Stomach (tissue), 9 donors: ENCODE results near the gene AMER3. TPM values are rescaled to one million over a fixed set of nuclear protein-coding genes. Genes with fewer than 3 reads are reported as not detected.

Experiments used
- DNase-seq, 2 donors: peaks; one replicate each; pipeline versions ENCODE4 v3.0.0 to v3.0.0-alpha.2; 2013 to 2019
- H3K27ac ChIP-seq, 5 donors: fragments of 200-600 bp in 4 of 5; sonication (generic) in 4 of 5; one replicate each; pipeline ENCODE4 v1.5.1; 2013 to 2019; ENCODE audit warnings: mild to moderate bottlenecking in 1 of 5, moderate library complexity in 1 of 5
- H3K27me3 ChIP-seq, 3 donors: fragments of 200-600 bp; sonication (generic); one replicate each; pipeline ENCODE4 v1.5.1; 2017 to 2019; ENCODE audit warnings: mixed run types in 1 of 3
- H3K36me3 ChIP-seq, 4 donors: fragments of 200-600 bp; sonication (generic); 1 replicate in 3 of 4; 2 replicates in 1 of 4; pipeline ENCODE4 v1.5.1; 2016 to 2019
- H3K4me1 ChIP-seq, 4 donors: fragments of 200-600 bp; sonication (generic); one replicate each; pipeline ENCODE4 v1.5.1; 2016 to 2019
- H3K4me3 ChIP-seq, 4 donors: fragments of 200-600 bp; sonication (generic) in 3 of 4; one replicate each; pipeline ENCODE4 v1.5.1; 2016 to 2019; ENCODE audit warnings: mild to moderate bottlenecking in 1 of 4
- H3K9me3 ChIP-seq, 4 donors: fragments of 200-600 bp; sonication (generic); one replicate each; pipeline ENCODE4 v1.5.1; 2016 to 2019
- EP300 ChIP-seq: sonication (generic); formaldehyde crosslinking; IDR thresholded peaks from one replicate; pipeline ENCODE4 v1.6.1; 2017; ENCODE audit warnings: antibody characterized with exemption
- POLR2A ChIP-seq, 4 donors: fragments of 450-650 bp; IDR thresholded peaks; one replicate each; pipeline ENCODE4 v1.6.1; 2016; ENCODE audit warnings: antibody characterized with exemption in 4 of 4, control low read depth in 2 of 4, mild to moderate bottlenecking in 1 of 4, moderate library complexity in 1 of 4
- POLR2AphosphoS5 ChIP-seq, 3 donors: sonication (generic); formaldehyde crosslinking; IDR thresholded peaks; one replicate each; pipeline ENCODE4 v1.6.1; 2016; ENCODE audit warnings: antibody characterized with exemption in 3 of 3
- WGBS, 5 donors: extraction: QIAGEN DNeasy Blood & Tissue Kit in 3 of 5; methylation state at CpG; one replicate each; pipeline versions ENCODE4 v1.1.5 to v1.1.7; 2013 to 2018; 5-methylcytosine and 5-hydroxymethylcytosine counted together
- intact Hi-C: fragments of 100-400 bp; cut with DNase I; formaldehyde crosslinking; loops from one replicate; pipeline ENCODE4 v1.15.1; 2023; ENCODE audit warnings: low total_unique reads
- polyA plus RNA-seq, 3 donors: library from polyadenylated mRNA; stranded (reverse); fragments of 200-250 nt; gene quantifications; one replicate each; pipeline ENCODE4 v1.2.3, GENCODE V29; 2013
- total RNA-seq, 5 donors: library from RNA; depleted of rRNA; stranded (reverse); fragments of >200 nt; gene quantifications; one replicate each; pipeline versions ENCODE4 v1.1.0 to v1.2.3, GENCODE V29; 2014 to 2016
- TF ChIP-seq, protein P1 (sequence below), 7 experiments: fragments of 450-650 bp in 4 of 7; fragments of 200-600 bp in 3 of 7; sonication (generic) in 3 of 7; IDR thresholded peaks; one replicate each; pipeline ENCODE4 v1.5.1; 2016 to 2019; ENCODE audit warnings: antibody characterized with exemption in 7 of 7, control low read depth in 2 of 7, mild to moderate bottlenecking in 1 of 7
- donor health status: healthy with polysubstance abuse.
- donor health status: Bipolar disorder and iron deficiency.
- donor health status: healthy.

AMER3 gene
- total and polyA plus RNA-seq, 8 donors: 0.08 to 0.61 (median 0.50) TPM; not detected in 2

DNA sequence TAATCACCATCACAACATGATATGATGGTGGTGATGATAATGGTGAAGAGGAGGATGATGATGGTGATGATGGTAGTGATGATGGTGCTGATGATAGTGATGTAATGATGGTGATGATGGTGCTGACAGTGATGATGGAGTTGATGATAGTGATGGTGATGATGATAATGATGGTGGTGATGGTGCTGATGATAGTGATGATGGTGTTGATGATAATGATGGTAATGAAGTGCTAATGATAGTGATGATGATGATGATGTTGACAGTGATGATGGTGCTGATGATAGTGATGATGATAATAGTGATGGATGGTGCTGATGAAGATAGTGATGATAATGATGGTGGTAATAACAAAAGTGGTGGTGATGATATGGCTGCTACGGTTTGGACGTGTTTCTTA, 30.9 kb upstream of the AMER3 start:
- Histone ChIP-seq H3K27me3 (peaks cover 0 to 35% (median 4%) of the 10 kb centered on the region in 3 donors), H3K27ac (no peak overlapping the region), H3K9me3 (peaks cover 0 to 7% (median 5%) of the 10 kb centered on the region in 4 donors), H3K36me3 (no peaks in the 10 kb centered on the region), H3K4me1 (peaks cover 17 to 23% (median 20%) of the 10 kb centered on the region in 4 donors), H3K4me3 (no peak overlapping the region)
- TF ChIP-seq, protein P1, sequence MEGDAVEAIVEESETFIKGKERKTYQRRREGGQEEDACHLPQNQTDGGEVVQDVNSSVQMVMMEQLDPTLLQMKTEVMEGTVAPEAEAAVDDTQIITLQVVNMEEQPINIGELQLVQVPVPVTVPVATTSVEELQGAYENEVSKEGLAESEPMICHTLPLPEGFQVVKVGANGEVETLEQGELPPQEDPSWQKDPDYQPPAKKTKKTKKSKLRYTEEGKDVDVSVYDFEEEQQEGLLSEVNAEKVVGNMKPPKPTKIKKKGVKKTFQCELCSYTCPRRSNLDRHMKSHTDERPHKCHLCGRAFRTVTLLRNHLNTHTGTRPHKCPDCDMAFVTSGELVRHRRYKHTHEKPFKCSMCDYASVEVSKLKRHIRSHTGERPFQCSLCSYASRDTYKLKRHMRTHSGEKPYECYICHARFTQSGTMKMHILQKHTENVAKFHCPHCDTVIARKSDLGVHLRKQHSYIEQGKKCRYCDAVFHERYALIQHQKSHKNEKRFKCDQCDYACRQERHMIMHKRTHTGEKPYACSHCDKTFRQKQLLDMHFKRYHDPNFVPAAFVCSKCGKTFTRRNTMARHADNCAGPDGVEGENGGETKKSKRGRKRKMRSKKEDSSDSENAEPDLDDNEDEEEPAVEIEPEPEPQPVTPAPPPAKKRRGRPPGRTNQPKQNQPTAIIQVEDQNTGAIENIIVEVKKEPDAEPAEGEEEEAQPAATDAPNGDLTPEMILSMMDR (IDR thresholded peaks at IDR 0.05): no peak
- TF ChIP-seq POLR2A (IDR thresholded peaks at IDR 0.05) (no peak), EP300 (no peak), POLR2AphosphoS5 (IDR thresholded peaks at IDR 0.05) (no peak)
- intact Hi-C loops: no loop called here
- no peak for DNase-seq
- WGBS, 5 donors: 81 to 86% (median 85%) methylated on average over 2 of the region's 2 CpGs

DNA sequence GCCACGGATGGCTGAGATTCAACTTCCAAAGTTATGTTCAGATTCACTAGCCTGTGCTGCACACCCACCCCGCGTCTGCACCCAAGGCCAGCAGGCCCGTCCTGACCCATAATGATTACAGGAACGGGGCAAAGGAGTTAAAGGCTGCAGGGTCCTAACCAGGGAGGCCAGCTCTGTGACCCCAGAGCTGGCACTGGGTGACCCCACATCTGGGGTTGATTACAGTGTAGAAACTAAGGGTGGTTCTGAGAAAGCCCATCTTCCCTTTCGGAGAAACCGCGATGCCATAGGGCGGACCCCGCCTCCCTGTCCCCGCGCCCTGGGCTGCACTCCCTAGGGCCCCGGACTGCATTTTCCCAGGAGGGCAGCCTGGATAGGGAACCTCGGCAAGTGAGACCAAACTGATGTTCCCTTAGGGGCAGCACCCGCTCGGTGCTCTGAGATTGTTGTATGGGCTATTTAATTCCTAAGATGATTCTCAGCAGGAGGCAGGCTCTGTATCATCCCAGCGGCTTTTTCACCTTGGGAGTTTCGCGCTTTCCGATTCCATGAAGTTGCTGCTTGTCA, 28.6 kb upstream of the AMER3 start:
- peak overlapping the region; percentile 45 to 56 (median 52) for H3K4me3 ChIP-seq
- intact Hi-C loops: no loop called here
- H3K4me1 ChIP-seq: peaks cover 17 to 23% (median 20%) of the 10 kb centered on the region in 4 donors
- TF ChIP-seq POLR2AphosphoS5 (IDR thresholded peaks at IDR 0.05) (no peak), EP300 (no peak), POLR2A (IDR thresholded peaks at IDR 0.05) (no peak)
- TF ChIP-seq, protein P1 (IDR thresholded peaks at IDR 0.05): no peak
- WGBS, 5 donors: 11 to 25% (median 16%) methylated on average over 18 to 20 of the region's 20 CpGs
- no peaks in the 10 kb centered on the region for H3K36me3 ChIP-seq
- H3K27me3 ChIP-seq: peaks cover 0 to 17% (median 4%) of the 10 kb centered on the region in 3 donors
- no peak for DNase-seq
- H3K27ac ChIP-seq: peak overlapping the region; percentile 66 to 82 (median 77)
- peaks cover 0 to 6% (median 4%) of the 10 kb centered on the region in 4 donors for H3K9me3 ChIP-seq

DNA sequence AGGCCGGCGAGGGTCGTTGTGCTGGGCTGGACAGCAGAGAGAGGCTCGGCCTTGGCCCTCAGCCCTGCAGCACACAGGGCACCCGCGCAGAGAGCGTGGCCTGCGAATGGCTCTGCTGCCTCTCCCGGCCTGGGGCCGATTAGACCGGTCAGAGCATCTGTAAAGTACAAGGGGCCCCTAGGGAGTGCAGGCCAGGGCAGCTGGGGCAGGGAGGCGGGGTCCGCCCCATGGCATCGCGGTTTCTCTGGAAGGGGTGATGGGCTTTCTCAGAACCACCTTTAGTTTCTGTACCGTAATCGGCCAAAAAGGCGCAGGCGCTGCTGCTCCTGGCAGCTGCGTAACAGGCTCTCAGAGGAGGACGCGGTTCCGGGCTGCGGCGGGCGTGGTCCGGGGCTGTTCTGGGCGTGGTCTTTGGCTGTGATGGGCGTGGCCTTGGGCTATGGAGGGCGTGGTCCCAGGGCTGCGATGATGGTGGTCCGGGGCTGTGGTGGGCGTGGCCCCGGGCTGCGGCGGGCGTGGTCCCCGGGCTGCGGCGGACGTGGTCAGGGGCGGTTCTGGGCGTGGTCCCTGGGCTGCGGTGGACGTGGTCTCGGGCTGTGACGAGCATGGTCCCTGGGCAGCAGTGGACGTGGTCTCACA, 27.9 kb upstream of the AMER3 start:
- peak overlapping the region; percentile 45 to 56 (median 52) for H3K4me3 ChIP-seq
- peak in 2 of 3 donors; percentile 49 to 53 for TF ChIP-seq POLR2AphosphoS5 (IDR thresholded peaks at IDR 0.05)
- TF ChIP-seq POLR2A (IDR thresholded peaks at IDR 0.05): no peak
- TF ChIP-seq, protein P1 (IDR thresholded peaks at IDR 0.05): no peak
- TF ChIP-seq EP300: no peak
- intact Hi-C loops: no loop called here
- peak; percentile 85 to 94 for DNase-seq
- no peaks in the 10 kb centered on the region for H3K9me3 ChIP-seq
- 0 to 3% (median 1%) methylated on average over 23 to 48 of the region's 48 CpGs for WGBS, 5 donors
- peaks cover 0 to 17% (median 4%) of the 10 kb centered on the region in 3 donors for H3K27me3 ChIP-seq
- peaks cover 17 to 23% (median 20%) of the 10 kb centered on the region in 4 donors for H3K4me1 ChIP-seq
- peak overlapping the region; percentile 66 to 82 (median 77) for H3K27ac ChIP-seq
- no peaks in the 10 kb centered on the region for H3K36me3 ChIP-seq

DNA sequence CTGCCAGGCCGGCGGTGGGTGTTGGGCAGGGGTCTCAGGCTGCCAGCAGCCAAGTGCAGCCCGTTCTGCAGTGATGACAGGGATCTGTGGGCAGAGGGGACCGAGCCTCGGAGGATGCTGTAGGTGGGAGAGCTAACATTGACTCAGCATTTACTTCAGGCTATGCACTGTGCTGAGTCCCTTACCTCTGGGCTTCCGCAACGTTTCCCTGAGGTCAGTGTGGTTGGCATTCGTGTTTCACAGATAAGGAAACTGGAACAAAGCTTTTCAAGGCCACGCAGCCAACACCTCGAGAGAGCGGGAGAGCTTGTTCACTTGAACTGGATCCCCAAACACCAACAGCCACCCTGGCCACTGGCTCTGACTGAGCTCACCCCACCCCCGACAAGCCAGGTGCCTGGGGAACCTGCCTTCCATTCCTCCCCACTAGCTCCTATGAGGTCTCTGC, 27.3 kb upstream of the AMER3 start:
- H3K27me3 ChIP-seq: peaks cover 0 to 17% (median 4%) of the 10 kb centered on the region in 3 donors
- H3K36me3 ChIP-seq: no peaks in the 10 kb centered on the region
- peak; percentile 51 to 74 for DNase-seq
- no peaks in the 10 kb centered on the region for H3K9me3 ChIP-seq
- WGBS, 5 donors: 6 to 14% (median 10%) methylated on average over 7 to 12 of the region's 12 CpGs
- peak overlapping the region; percentile 45 to 56 (median 52) for H3K4me3 ChIP-seq
- peaks cover 17 to 23% (median 20%) of the 10 kb centered on the region in 4 donors for H3K4me1 ChIP-seq
- TF ChIP-seq, protein P1 (IDR thresholded peaks at IDR 0.05): no peak
- TF ChIP-seq POLR2AphosphoS5 (IDR thresholded peaks at IDR 0.05) (no peak), EP300 (no peak), POLR2A (IDR thresholded peaks at IDR 0.05) (no peak)
- intact Hi-C loops: no loop called here
- H3K27ac ChIP-seq: peak overlapping the region; percentile 66 to 82 (median 75)
